GM23338 (cell line): ENCODE measurements around the gene GYPC. TPM values are rescaled to one million over a fixed set of nuclear protein-coding genes. Genes with fewer than 3 reads are reported as not detected.

Source experiments
- ATAC-seq: fragments of 200-7000 bp; cut with Tn5 transposase; 3 replicates; pipeline ENCODE4 v1.9.1; 2020
- DNase-seq: peaks from one replicate; pipeline ENCODE4 v3.0.0-alpha.2; 2015; ENCODE audit warnings: low spot score
- H2AFZ ChIP-seq: fragments of 200-600 bp; sonication (generic); 2 replicates; pipeline ENCODE4 v1.8.0; 2016; ENCODE audit warnings: antibody characterized with exemption, mild to moderate bottlenecking, moderate library complexity
- H3F3A ChIP-seq: fragments of 200-600 bp; sonication (generic); replicated peaks from 2 replicates; pipeline ENCODE4 v1.8.0; 2017; ENCODE audit warnings: antibody characterized with exemption, mixed run types, low read depth
- H3K27ac ChIP-seq: fragments of 200-600 bp; sonication (generic); 2 replicates; pipeline ENCODE4 v1.6.1; 2016; ENCODE audit warnings: low read depth
- H3K27me3 ChIP-seq: fragments of 200-600 bp; sonication (generic); 2 replicates; pipeline ENCODE4 v1.8.0; 2016; ENCODE audit warnings: mild to moderate bottlenecking, mixed run types, moderate library complexity; ENCODE audit not compliant: insufficient read depth
- H3K36me3 ChIP-seq: fragments of 200-600 bp; sonication (generic); 2 replicates; pipeline ENCODE4 v1.8.0; 2016; ENCODE audit warnings: mild to moderate bottlenecking; ENCODE audit not compliant: insufficient read depth
- H3K4me1 ChIP-seq: fragments of 200-600 bp; sonication (generic); 2 replicates; pipeline ENCODE4 v1.8.0; 2016; ENCODE audit warnings: mild to moderate bottlenecking, moderate library complexity; ENCODE audit not compliant: insufficient read depth
- H3K4me2 ChIP-seq: fragments of 200-600 bp; sonication (generic); 2 replicates; pipeline ENCODE4 v1.7.1; 2017; ENCODE audit warnings: mixed run types
- H3K4me3 ChIP-seq: fragments of 200-600 bp; sonication (generic); 2 replicates; pipeline ENCODE4 v1.6.1; 2016; ENCODE audit warnings: mixed run types
- H3K79me2 ChIP-seq: fragments of 200-600 bp; sonication (generic); replicated peaks from 2 replicates; pipeline ENCODE4 v1.8.0; 2017; ENCODE audit warnings: mild to moderate bottlenecking; ENCODE audit not compliant: insufficient read depth
- H3K9me2 ChIP-seq: fragments of 200-600 bp; sonication (generic); 2 replicates; pipeline ENCODE4 v1.8.0; 2017; ENCODE audit not compliant: insufficient read depth
- H4K20me1 ChIP-seq: fragments of 200-600 bp; sonication (generic); replicated peaks from 2 replicates; pipeline ENCODE4 v1.8.0; 2017; ENCODE audit warnings: mild to moderate bottlenecking; ENCODE audit not compliant: insufficient read depth
- H3K27ac Mint-ChIP-seq: 2 replicates; pipeline ENCODE4 v1.8.0; 2020; ENCODE audit warnings: inconsistent platforms, mild to moderate bottlenecking, moderate library complexity, mixed read lengths
- H3K27me3 Mint-ChIP-seq: 3 replicates; pipeline ENCODE4 v1.8.0; 2022; ENCODE audit warnings: low read depth, mild to moderate bottlenecking, moderate library complexity, mixed read lengths, inconsistent platforms; ENCODE audit not compliant: insufficient read depth, poor library complexity
- H3K36me3 Mint-ChIP-seq: 3 replicates; pipeline ENCODE4 v1.8.0; 2021; ENCODE audit warnings: low read depth, mild to moderate bottlenecking, inconsistent platforms, moderate library complexity, mixed read lengths
- H3K4me1 Mint-ChIP-seq: 3 replicates; pipeline ENCODE4 v1.8.0; 2020; ENCODE audit warnings: mild to moderate bottlenecking, inconsistent platforms, mixed read lengths
- H3K4me3 Mint-ChIP-seq: 3 replicates; pipeline ENCODE4 v1.8.0; 2021; ENCODE audit warnings: moderate library complexity, mild to moderate bottlenecking, inconsistent platforms, mixed read lengths
- H3K9me3 Mint-ChIP-seq: 3 replicates; pipeline ENCODE4 v1.8.0; 2020; ENCODE audit warnings: moderate library complexity, mild to moderate bottlenecking, inconsistent platforms, mixed read lengths
- CREB1 ChIP-seq: fragments of 250-450 bp; sonication (Bioruptor Pico); IDR thresholded peaks from 2 replicates; pipeline ENCODE4 v1.5.0; 2020; ENCODE audit warnings: low read depth, mild to moderate bottlenecking, moderate library complexity
- EZH2 ChIP-seq: fragments of 200-600 bp; sonication (generic); IDR thresholded peaks from one replicate; pipeline ENCODE4 v1.8.0; 2017; ENCODE audit warnings: antibody characterized with exemption, mild to moderate bottlenecking, low read depth; ENCODE audit not compliant: unreplicated experiment
- JUNB ChIP-seq: IDR thresholded peaks from one replicate; pipeline ENCODE4 v1.6.1; 2016; ENCODE audit warnings: antibody characterized with exemption; ENCODE audit not compliant: unreplicated experiment
- ZNF331 ChIP-seq: fragments of 250-450 bp; sonication (Bioruptor Pico); IDR thresholded peaks from 2 replicates; pipeline ENCODE4 v1.5.0; 2020; ENCODE audit warnings: low read depth, mild to moderate bottlenecking, moderate library complexity
- polyA plus RNA-seq: library from polyadenylated mRNA; unstranded; fragments of >200 nt; fragmentation: Nextera tagmentation; extraction: Ambion mirVana; gene quantifications from 2 replicates; pipeline ENCODE4 v1.2.1, GENCODE V29; 2016
- total RNA-seq: library from RNA; depleted of rRNA; stranded (reverse); fragments of >200 nt; shearing (Covaris generic); gene quantifications from 2 replicates; pipeline ENCODE4 v1.2.3, GENCODE V29; 2014
- TF ChIP-seq, protein P1 (sequence below), 2 experiments: fragments of 200-600 bp in 1 of 2; sonication (generic) in 1 of 2; conservative IDR thresholded peaks; 2 replicates each; pipeline versions ENCODE4 v1.5.1 to v1.6.1; 2016 to 2017; ENCODE audit warnings: antibody characterized with exemption in 2 of 2, low read depth in 2 of 2, mild to moderate bottlenecking in 2 of 2, moderate library complexity in 1 of 2
- TF ChIP-seq, protein P2 (sequence below): IDR thresholded peaks from 2 replicates; pipeline ENCODE4 v1.6.1; 2016; ENCODE audit warnings: antibody characterized with exemption
- TF ChIP-seq, protein P3 (sequence below): fragments of 250-450 bp; sonication (Bioruptor Pico); IDR thresholded peaks from 2 replicates; pipeline ENCODE4 v1.5.0; 2020; ENCODE audit warnings: mild to moderate bottlenecking, moderate library complexity
- TF ChIP-seq, protein P4 (sequence below): IDR thresholded peaks from one replicate; pipeline ENCODE4 v1.6.1; 2018; ENCODE audit warnings: antibody characterized with exemption; ENCODE audit not compliant: unreplicated experiment

GYPC gene
- total and polyA plus RNA-seq, 2 experiments from 2014 or later = 19.6 to 29.7 TPM

DNA sequence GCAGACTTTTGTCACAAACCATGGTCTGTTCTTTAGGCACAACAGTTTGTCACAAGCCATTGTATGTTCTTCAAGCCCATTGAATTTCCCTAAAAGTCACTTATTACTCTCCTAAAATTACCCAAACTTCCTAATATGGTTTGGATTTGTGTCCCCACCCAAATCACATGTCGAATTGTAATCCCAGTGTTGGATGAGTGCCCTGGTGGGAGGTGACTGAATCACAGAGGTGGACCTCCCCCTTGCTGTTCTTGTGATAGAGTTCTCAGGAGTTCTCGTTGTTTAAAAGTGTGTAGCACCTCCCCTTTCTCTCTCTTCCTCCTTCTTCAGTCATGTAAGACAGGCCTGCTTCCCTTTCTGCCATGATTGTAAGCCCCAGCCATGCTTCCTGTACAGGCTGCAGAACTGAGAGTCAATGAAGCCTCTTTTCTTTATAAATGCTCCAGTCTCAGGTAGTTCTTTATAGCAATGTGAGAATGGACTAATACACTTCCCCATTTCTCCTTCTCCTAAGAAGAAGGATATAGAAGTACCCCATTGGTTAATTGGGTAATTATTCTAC lies 11.2 kb upstream of the GYPC start:
- no peak for ATAC-seq
- Histone ChIP-seq H3F3A (no peaks in the 10 kb centered on the region), H3K79me2 (no peaks in the 10 kb centered on the region), H3K4me3 (no peak overlapping the region), H3K27ac (no peak overlapping the region), H3K4me1 (peaks cover 6% of the 10 kb centered on the region; the same call in 1 of the 2 replicates), H3K36me3 (no peaks in the 10 kb centered on the region), H3K4me2 (no peak overlapping the region), H3K27me3 (no peaks in the 10 kb centered on the region), H4K20me1 (no peaks in the 10 kb centered on the region), H3K9me2 (0 out of 2 replicates have a peak, but pooled peaks cover 7% of the 10 kb centered on the region), H2AFZ (no peak overlapping the region)
- Mint-ChIP-seq H3K36me3 (no peaks in the 10 kb centered on the region), H3K27me3 (peaks cover 2% of the 10 kb centered on the region), H3K4me1 (peaks cover 9% of the 10 kb centered on the region), H3K4me3 (no peak overlapping the region), H3K9me3 (no peaks in the 10 kb centered on the region; the same call in 1 of the 3 replicates), H3K27ac (no peak overlapping the region)
- TF ChIP-seq ZNF331 (no peak), CREB1 (CRISPR knock-in tag) (no peak), JUNB (no peak), EZH2 (no peak)
- TF ChIP-seq, protein P1, sequence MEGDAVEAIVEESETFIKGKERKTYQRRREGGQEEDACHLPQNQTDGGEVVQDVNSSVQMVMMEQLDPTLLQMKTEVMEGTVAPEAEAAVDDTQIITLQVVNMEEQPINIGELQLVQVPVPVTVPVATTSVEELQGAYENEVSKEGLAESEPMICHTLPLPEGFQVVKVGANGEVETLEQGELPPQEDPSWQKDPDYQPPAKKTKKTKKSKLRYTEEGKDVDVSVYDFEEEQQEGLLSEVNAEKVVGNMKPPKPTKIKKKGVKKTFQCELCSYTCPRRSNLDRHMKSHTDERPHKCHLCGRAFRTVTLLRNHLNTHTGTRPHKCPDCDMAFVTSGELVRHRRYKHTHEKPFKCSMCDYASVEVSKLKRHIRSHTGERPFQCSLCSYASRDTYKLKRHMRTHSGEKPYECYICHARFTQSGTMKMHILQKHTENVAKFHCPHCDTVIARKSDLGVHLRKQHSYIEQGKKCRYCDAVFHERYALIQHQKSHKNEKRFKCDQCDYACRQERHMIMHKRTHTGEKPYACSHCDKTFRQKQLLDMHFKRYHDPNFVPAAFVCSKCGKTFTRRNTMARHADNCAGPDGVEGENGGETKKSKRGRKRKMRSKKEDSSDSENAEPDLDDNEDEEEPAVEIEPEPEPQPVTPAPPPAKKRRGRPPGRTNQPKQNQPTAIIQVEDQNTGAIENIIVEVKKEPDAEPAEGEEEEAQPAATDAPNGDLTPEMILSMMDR (conservative IDR thresholded peaks at IDR 0.05; ENCODE audit: low read depth in 2 of 2) = no peak
- TF ChIP-seq, protein P2, sequence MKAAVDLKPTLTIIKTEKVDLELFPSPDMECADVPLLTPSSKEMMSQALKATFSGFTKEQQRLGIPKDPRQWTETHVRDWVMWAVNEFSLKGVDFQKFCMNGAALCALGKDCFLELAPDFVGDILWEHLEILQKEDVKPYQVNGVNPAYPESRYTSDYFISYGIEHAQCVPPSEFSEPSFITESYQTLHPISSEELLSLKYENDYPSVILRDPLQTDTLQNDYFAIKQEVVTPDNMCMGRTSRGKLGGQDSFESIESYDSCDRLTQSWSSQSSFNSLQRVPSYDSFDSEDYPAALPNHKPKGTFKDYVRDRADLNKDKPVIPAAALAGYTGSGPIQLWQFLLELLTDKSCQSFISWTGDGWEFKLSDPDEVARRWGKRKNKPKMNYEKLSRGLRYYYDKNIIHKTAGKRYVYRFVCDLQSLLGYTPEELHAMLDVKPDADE = no peak
- TF ChIP-seq, protein P3, sequence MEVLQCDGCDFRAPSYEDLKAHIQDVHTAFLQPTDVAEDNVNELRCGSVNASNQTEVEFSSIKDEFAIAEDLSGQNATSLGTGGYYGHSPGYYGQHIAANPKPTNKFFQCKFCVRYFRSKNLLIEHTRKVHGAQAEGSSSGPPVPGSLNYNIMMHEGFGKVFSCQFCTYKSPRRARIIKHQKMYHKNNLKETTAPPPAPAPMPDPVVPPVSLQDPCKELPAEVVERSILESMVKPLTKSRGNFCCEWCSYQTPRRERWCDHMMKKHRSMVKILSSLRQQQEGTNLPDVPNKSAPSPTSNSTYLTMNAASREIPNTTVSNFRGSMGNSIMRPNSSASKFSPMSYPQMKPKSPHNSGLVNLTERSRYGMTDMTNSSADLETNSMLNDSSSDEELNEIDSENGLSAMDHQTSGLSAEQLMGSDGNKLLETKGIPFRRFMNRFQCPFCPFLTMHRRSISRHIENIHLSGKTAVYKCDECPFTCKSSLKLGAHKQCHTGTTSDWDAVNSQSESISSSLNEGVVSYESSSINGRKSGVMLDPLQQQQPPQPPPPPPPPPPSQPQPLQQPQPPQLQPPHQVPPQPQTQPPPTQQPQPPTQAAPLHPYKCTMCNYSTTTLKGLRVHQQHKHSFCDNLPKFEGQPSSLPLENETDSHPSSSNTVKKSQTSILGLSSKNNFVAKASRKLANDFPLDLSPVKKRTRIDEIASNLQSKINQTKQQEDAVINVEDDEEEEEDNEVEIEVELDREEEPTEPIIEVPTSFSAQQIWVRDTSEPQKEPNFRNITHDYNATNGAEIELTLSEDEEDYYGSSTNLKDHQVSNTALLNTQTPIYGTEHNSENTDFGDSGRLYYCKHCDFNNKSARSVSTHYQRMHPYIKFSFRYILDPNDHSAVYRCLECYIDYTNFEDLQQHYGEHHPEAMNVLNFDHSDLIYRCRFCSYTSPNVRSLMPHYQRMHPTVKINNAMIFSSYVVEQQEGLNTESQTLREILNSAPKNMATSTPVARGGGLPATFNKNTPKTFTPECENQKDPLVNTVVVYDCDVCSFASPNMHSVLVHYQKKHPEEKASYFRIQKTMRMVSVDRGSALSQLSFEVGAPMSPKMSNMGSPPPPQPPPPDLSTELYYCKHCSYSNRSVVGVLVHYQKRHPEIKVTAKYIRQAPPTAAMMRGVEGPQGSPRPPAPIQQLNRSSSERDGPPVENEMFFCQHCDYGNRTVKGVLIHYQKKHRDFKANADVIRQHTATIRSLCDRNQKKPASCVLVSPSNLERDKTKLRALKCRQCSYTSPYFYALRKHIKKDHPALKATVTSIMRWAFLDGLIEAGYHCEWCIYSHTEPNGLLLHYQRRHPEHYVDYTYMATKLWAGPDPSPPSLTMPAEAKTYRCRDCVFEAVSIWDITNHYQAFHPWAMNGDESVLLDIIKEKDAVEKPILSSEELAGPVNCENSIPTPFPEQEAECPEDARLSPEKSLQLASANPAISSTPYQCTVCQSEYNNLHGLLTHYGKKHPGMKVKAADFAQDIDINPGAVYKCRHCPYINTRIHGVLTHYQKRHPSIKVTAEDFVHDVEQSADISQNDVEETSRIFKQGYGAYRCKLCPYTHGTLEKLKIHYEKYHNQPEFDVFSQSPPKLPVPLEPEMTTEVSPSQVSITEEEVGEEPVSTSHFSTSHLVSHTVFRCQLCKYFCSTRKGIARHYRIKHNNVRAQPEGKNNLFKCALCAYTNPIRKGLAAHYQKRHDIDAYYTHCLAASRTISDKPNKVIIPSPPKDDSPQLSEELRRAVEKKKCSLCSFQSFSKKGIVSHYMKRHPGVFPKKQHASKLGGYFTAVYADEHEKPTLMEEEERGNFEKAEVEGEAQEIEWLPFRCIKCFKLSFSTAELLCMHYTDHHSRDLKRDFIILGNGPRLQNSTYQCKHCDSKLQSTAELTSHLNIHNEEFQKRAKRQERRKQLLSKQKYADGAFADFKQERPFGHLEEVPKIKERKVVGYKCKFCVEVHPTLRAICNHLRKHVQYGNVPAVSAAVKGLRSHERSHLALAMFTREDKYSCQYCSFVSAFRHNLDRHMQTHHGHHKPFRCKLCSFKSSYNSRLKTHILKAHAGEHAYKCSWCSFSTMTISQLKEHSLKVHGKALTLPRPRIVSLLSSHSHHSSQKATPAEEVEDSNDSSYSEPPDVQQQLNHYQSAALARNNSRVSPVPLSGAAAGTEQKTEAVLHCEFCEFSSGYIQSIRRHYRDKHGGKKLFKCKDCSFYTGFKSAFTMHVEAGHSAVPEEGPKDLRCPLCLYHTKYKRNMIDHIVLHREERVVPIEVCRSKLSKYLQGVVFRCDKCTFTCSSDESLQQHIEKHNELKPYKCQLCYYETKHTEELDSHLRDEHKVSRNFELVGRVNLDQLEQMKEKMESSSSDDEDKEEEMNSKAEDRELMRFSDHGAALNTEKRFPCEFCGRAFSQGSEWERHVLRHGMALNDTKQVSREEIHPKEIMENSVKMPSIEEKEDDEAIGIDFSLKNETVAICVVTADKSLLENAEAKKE (CRISPR knock-in tag) = no peak
- TF ChIP-seq, protein P4, sequence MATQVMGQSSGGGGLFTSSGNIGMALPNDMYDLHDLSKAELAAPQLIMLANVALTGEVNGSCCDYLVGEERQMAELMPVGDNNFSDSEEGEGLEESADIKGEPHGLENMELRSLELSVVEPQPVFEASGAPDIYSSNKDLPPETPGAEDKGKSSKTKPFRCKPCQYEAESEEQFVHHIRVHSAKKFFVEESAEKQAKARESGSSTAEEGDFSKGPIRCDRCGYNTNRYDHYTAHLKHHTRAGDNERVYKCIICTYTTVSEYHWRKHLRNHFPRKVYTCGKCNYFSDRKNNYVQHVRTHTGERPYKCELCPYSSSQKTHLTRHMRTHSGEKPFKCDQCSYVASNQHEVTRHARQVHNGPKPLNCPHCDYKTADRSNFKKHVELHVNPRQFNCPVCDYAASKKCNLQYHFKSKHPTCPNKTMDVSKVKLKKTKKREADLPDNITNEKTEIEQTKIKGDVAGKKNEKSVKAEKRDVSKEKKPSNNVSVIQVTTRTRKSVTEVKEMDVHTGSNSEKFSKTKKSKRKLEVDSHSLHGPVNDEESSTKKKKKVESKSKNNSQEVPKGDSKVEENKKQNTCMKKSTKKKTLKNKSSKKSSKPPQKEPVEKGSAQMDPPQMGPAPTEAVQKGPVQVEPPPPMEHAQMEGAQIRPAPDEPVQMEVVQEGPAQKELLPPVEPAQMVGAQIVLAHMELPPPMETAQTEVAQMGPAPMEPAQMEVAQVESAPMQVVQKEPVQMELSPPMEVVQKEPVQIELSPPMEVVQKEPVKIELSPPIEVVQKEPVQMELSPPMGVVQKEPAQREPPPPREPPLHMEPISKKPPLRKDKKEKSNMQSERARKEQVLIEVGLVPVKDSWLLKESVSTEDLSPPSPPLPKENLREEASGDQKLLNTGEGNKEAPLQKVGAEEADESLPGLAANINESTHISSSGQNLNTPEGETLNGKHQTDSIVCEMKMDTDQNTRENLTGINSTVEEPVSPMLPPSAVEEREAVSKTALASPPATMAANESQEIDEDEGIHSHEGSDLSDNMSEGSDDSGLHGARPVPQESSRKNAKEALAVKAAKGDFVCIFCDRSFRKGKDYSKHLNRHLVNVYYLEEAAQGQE = no peak
- DNase-seq = no peak
